Measurements from ENCODE around the gene C9orf72. TPM values are rescaled to one million over a fixed set of nuclear protein-coding genes. Genes with fewer than 3 reads are reported as not detected.

Gene C9orf72
- total and polyA plus RNA-seq, 5 donors from 2014 or later: 5.9 to 19.9 (median 9.2) TPM

DNA sequence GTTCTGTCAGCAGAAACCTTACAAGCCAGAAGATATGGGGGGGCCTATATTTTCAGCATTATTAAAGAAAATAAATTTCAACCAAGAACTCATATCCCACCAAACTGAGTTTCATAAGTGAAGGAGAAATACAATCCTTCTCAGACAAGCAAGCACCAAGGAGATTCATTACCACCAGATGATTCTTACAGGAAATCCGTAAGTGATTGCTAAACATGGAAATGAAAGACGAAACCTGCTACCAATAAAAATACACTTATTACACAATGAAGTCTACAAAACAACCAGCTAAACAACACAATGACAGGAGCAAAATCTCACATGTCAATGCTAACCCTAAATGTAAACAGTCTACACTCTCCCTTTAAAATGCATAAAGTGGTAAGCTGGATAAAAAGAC, 17.8 kb upstream of the C9orf72 start:
- Histone ChIP-seq H3K36me3 (ENCODE audit: control insufficient read depth, insufficient read depth, low read length) (no peaks in the 10 kb centered on the region), H3K27me3 (ENCODE audit: control insufficient read depth, insufficient read depth, low read length) (peaks cover 19% of the 10 kb centered on the region), H3K27ac (ENCODE audit: insufficient read depth, low read length, poor library complexity, severe bottlenecking) (no peak overlapping the region), H3K4me1 (ENCODE audit: control insufficient read depth, insufficient read depth, low read length, poor library complexity, severe bottlenecking) (no peaks in the 10 kb centered on the region), H3K4me3 (ENCODE audit: low read depth, low read length) (no peak overlapping the region), H3K9me3 (ENCODE audit: control insufficient read depth in 2 of 2, low read length in 2 of 2) (no peaks in the 10 kb centered on the region)
- no peak overlapping the region for H3K27ac Mint-ChIP-seq
- H3K9me3 Mint-ChIP-seq: peaks cover 0 to 4% (median 0%) of the 10 kb centered on the region in 7 donors
- no peak overlapping the region for H3K4me3 Mint-ChIP-seq
- H3K27me3 Mint-ChIP-seq: peaks cover 22% of the 10 kb centered on the region
- H3K4me1 Mint-ChIP-seq: no peaks in the 10 kb centered on the region
- ATAC-seq (ENCODE audit: low read depth in 2 of 2): no peak
- H3K36me3 Mint-ChIP-seq: no peaks in the 10 kb centered on the region
- no peak for DNase-seq

DNA sequence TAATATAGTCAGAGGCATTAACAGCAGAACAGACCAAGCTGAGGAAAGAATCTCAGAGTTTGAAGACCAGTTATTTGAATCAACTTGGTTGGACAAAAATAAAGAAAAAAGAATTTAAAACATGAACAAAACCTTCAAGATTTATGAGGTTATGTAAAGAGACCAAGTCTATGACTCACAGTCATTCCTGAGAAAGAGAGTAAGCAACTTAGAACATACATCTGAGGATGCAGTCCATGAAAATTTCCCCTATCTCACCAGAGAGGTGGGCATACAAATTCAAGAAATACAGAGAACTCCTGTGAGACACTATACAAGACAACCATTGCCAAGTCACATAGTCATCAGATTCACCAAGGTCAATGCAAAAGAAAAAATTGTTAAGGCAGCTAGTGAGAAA, 17.4 kb upstream of the C9orf72 start:
- H3K36me3 ChIP-seq (ENCODE audit: control insufficient read depth, insufficient read depth, low read length): no peaks in the 10 kb centered on the region
- Mint-ChIP-seq H3K4me3 (no peak overlapping the region), H3K27me3 (peaks cover 22% of the 10 kb centered on the region), H3K4me1 (no peaks in the 10 kb centered on the region), H3K9me3 (peaks cover 0 to 4% (median 0%) of the 10 kb centered on the region in 7 donors), H3K36me3 (no peaks in the 10 kb centered on the region), H3K27ac (peak overlapping the region in 1 of 3 donors; percentile 9)
- peaks cover 22% of the 10 kb centered on the region for H3K27me3 ChIP-seq (ENCODE audit: control insufficient read depth, insufficient read depth, low read length)
- no peak for DNase-seq
- no peaks in the 10 kb centered on the region for H3K9me3 ChIP-seq (ENCODE audit: control insufficient read depth in 2 of 2, low read length in 2 of 2)
- no peak overlapping the region for H3K4me3 ChIP-seq (ENCODE audit: low read depth, low read length)
- no peak for ATAC-seq (ENCODE audit: low read depth in 2 of 2)
- H3K27ac ChIP-seq (ENCODE audit: insufficient read depth, low read length, poor library complexity, severe bottlenecking): no peak overlapping the region
- no peaks in the 10 kb centered on the region for H3K4me1 ChIP-seq (ENCODE audit: control insufficient read depth, insufficient read depth, low read length, poor library complexity, severe bottlenecking)

- H3K27ac ChIP-seq (ENCODE audit: insufficient read depth, low read length, poor library complexity, severe bottlenecking): no peak overlapping the region
- peaks cover 28% of the 10 kb centered on the region for H3K27me3 Mint-ChIP-seq
- no peaks in the 10 kb centered on the region for H3K9me3 ChIP-seq (ENCODE audit: control insufficient read depth in 2 of 2, low read length in 2 of 2)
- no peaks in the 10 kb centered on the region for H3K4me1 ChIP-seq (ENCODE audit: control insufficient read depth, insufficient read depth, low read length, poor library complexity, severe bottlenecking)
- no peak for ATAC-seq (ENCODE audit: low read depth in 2 of 2)
- H3K36me3 Mint-ChIP-seq: no peaks in the 10 kb centered on the region
- DNase-seq: no peak
- H3K36me3 ChIP-seq (ENCODE audit: control insufficient read depth, insufficient read depth, low read length): no peaks in the 10 kb centered on the region
- H3K9me3 Mint-ChIP-seq: peaks cover 0 to 4% (median 0%) of the 10 kb centered on the region in 7 donors
- no peaks in the 10 kb centered on the region for H3K4me1 Mint-ChIP-seq
- no peak overlapping the region for H3K4me3 ChIP-seq (ENCODE audit: low read depth, low read length)
- no peak overlapping the region for H3K4me3 Mint-ChIP-seq
- no peak overlapping the region for H3K27ac Mint-ChIP-seq
- H3K27me3 ChIP-seq (ENCODE audit: control insufficient read depth, insufficient read depth, low read length): peaks cover 24% of the 10 kb centered on the region
These were observed 16.2 kb upstream of the C9orf72 start for GRCh38 chr9:27589462-27589861.

GRCh38 chr9:27586304-27586703, 13.0 kb upstream of the C9orf72 start:
- H3K4me3 ChIP-seq (ENCODE audit: low read depth, low read length): no peak overlapping the region
- no peak for ATAC-seq (ENCODE audit: low read depth in 2 of 2)
- H3K36me3 Mint-ChIP-seq: no peaks in the 10 kb centered on the region
- H3K27ac ChIP-seq (ENCODE audit: insufficient read depth, low read length, poor library complexity, severe bottlenecking): no peak overlapping the region
- H3K9me3 Mint-ChIP-seq: peaks cover 0 to 2% (median under 1%) of the 10 kb centered on the region in 7 donors
- DNase-seq: no peak
- no peaks in the 10 kb centered on the region for H3K4me1 Mint-ChIP-seq
- peaks cover 17% of the 10 kb centered on the region for H3K27me3 ChIP-seq (ENCODE audit: control insufficient read depth, insufficient read depth, low read length)
- no peaks in the 10 kb centered on the region for H3K4me1 ChIP-seq (ENCODE audit: control insufficient read depth, insufficient read depth, low read length, poor library complexity, severe bottlenecking)
- H3K27me3 Mint-ChIP-seq: peaks cover 32% of the 10 kb centered on the region
- no peak overlapping the region for H3K4me3 Mint-ChIP-seq
- no peak overlapping the region for H3K27ac Mint-ChIP-seq
- no peaks in the 10 kb centered on the region for H3K9me3 ChIP-seq (ENCODE audit: control insufficient read depth in 2 of 2, low read length in 2 of 2)
- no peaks in the 10 kb centered on the region for H3K36me3 ChIP-seq (ENCODE audit: control insufficient read depth, insufficient read depth, low read length)

DNA sequence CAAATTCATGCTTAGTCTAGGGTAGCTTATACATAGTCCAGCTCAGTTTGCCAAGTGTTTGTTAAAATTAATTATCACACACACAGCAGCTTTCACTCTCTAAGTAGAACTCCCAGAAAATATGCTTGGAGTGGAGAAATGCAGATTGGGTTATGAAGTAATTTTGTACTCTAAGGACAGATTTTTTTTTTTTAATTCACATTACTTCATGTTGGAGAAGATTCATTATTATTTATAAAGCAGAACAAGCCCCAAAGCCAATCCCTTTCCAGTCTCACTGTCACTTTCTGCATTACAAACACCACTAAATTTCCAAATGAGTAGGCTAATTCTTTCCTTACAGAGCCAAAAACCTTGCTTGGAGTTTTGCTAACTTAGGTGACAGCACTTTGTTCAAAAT, 11.7 kb upstream of the C9orf72 start:
- Histone ChIP-seq H3K4me3 (ENCODE audit: low read depth, low read length) (no peak overlapping the region), H3K4me1 (ENCODE audit: control insufficient read depth, insufficient read depth, low read length, poor library complexity, severe bottlenecking) (no peaks in the 10 kb centered on the region), H3K27ac (ENCODE audit: insufficient read depth, low read length, poor library complexity, severe bottlenecking) (no peak overlapping the region), H3K36me3 (ENCODE audit: control insufficient read depth, insufficient read depth, low read length) (no peaks in the 10 kb centered on the region), H3K9me3 (ENCODE audit: control insufficient read depth in 2 of 2, low read length in 2 of 2) (no peaks in the 10 kb centered on the region), H3K27me3 (ENCODE audit: control insufficient read depth, insufficient read depth, low read length) (peaks cover 17% of the 10 kb centered on the region)
- H3K36me3 Mint-ChIP-seq: no peaks in the 10 kb centered on the region
- DNase-seq (no peak), ATAC-seq (ENCODE audit: low read depth in 2 of 2) (no peak)
- H3K9me3 Mint-ChIP-seq: peaks cover 0 to 2% (median 0%) of the 10 kb centered on the region in 7 donors
- H3K27me3 Mint-ChIP-seq: peaks cover 37% of the 10 kb centered on the region
- no peaks in the 10 kb centered on the region for H3K4me1 Mint-ChIP-seq
- H3K27ac Mint-ChIP-seq: no peak overlapping the region
- H3K4me3 Mint-ChIP-seq: no peak overlapping the region

GRCh38 chr9:27582794-27583193, 9.5 kb upstream of the C9orf72 start:
- no peak for ATAC-seq (ENCODE audit: low read depth in 2 of 2)
- Histone ChIP-seq H3K36me3 (ENCODE audit: control insufficient read depth, insufficient read depth, low read length) (no peaks in the 10 kb centered on the region), H3K9me3 (ENCODE audit: control insufficient read depth in 2 of 2, low read length in 2 of 2) (no peaks in the 10 kb centered on the region), H3K27me3 (ENCODE audit: control insufficient read depth, insufficient read depth, low read length) (peaks cover 14% of the 10 kb centered on the region), H3K4me3 (ENCODE audit: low read depth, low read length) (no peak overlapping the region), H3K4me1 (ENCODE audit: control insufficient read depth, insufficient read depth, low read length, poor library complexity, severe bottlenecking) (no peaks in the 10 kb centered on the region), H3K27ac (ENCODE audit: insufficient read depth, low read length, poor library complexity, severe bottlenecking) (no peak overlapping the region)
- Mint-ChIP-seq H3K4me3 (no peak overlapping the region), H3K36me3 (no peaks in the 10 kb centered on the region), H3K27me3 (peaks cover 41% of the 10 kb centered on the region), H3K9me3 (peaks cover 0 to 8% (median 6%) of the 10 kb centered on the region in 7 donors), H3K27ac (no peak overlapping the region), H3K4me1 (no peaks in the 10 kb centered on the region)
- DNase-seq: no peak

- H3K4me3 Mint-ChIP-seq: no peak overlapping the region
- H3K36me3 Mint-ChIP-seq: no peaks in the 10 kb centered on the region
- no peak for ATAC-seq (ENCODE audit: low read depth in 2 of 2)
- peaks cover 31% of the 10 kb centered on the region for H3K27me3 Mint-ChIP-seq
- Histone ChIP-seq H3K27ac (ENCODE audit: insufficient read depth, low read length, poor library complexity, severe bottlenecking) (no peak overlapping the region), H3K4me3 (ENCODE audit: low read depth, low read length) (no peak overlapping the region), H3K27me3 (ENCODE audit: control insufficient read depth, insufficient read depth, low read length) (peaks cover 8% of the 10 kb centered on the region), H3K36me3 (ENCODE audit: control insufficient read depth, insufficient read depth, low read length) (no peaks in the 10 kb centered on the region), H3K4me1 (ENCODE audit: control insufficient read depth, insufficient read depth, low read length, poor library complexity, severe bottlenecking) (no peaks in the 10 kb centered on the region), H3K9me3 (ENCODE audit: control insufficient read depth in 2 of 2, low read length in 2 of 2) (no peaks in the 10 kb centered on the region)
- H3K27ac Mint-ChIP-seq: no peak overlapping the region
- no peaks in the 10 kb centered on the region for H3K4me1 Mint-ChIP-seq
- no peak for DNase-seq
- peaks cover 0 to 8% (median 6%) of the 10 kb centered on the region in 7 donors for H3K9me3 Mint-ChIP-seq
These were observed 8.5 kb upstream of the C9orf72 start for GRCh38 chr9:27581826-27582225.
